ENCODE measurements around the gene SPATA2.

SPATA2 gene

DNA sequence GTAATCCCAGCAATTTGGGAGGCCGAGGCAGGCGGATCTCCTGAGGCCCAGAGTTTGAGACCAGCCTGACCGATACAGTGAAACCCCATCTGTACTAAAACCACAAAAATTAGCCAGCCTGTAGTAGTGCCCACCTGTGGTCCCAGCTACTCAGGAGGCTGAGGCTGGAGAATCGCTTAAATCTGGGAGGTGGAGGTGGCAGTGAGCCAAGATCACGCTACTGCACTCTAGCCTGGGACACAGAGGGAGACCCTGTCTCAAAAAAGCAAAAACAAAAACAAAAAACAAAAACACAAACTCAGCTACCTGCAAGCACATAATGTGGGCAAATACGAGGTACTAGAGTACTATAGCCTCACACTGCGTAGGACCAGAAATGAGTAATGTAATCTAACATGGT, 3.7 kb upstream of the SPATA2 start:
- H3K4me1 ChIP-seq (ENCODE audit: insufficient read depth, low read length) = peaks cover 19% of the 10 kb centered on the region
- no peak overlapping the region for H3K4me3 ChIP-seq (ENCODE audit: low read depth in 1 of 2, low read length in 2 of 2)
- TF ChIP-seq, protein P1, sequence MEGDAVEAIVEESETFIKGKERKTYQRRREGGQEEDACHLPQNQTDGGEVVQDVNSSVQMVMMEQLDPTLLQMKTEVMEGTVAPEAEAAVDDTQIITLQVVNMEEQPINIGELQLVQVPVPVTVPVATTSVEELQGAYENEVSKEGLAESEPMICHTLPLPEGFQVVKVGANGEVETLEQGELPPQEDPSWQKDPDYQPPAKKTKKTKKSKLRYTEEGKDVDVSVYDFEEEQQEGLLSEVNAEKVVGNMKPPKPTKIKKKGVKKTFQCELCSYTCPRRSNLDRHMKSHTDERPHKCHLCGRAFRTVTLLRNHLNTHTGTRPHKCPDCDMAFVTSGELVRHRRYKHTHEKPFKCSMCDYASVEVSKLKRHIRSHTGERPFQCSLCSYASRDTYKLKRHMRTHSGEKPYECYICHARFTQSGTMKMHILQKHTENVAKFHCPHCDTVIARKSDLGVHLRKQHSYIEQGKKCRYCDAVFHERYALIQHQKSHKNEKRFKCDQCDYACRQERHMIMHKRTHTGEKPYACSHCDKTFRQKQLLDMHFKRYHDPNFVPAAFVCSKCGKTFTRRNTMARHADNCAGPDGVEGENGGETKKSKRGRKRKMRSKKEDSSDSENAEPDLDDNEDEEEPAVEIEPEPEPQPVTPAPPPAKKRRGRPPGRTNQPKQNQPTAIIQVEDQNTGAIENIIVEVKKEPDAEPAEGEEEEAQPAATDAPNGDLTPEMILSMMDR (IDR thresholded peaks at IDR 0.05; ENCODE audit: borderline replicate concordance, extremely low read depth, low read length, poor library complexity, severe bottlenecking) = no peak
- TF ChIP-seq EZH2 (IDR thresholded peaks at IDR 0.05; ENCODE audit: borderline replicate concordance, low read depth, low read length, severe bottlenecking) = no peak
- H3K4me2 ChIP-seq (ENCODE audit: insufficient read depth, low read length) = no peak overlapping the region
- H3K9ac ChIP-seq (ENCODE audit: low read depth, low read length) = no peak overlapping the region
- ATAC-seq (ENCODE audit: insufficient read depth, low read depth) (no peak), DNase-seq (no peak)
- H3K79me2 ChIP-seq (ENCODE audit: insufficient read depth, low read length) = peaks cover 16% of the 10 kb centered on the region
- no peaks in the 10 kb centered on the region for H3K9me3 ChIP-seq (ENCODE audit: insufficient read depth, low read length, severe bottlenecking)
- H4K20me1 ChIP-seq (ENCODE audit: insufficient read depth, low read length) = peaks cover 9% of the 10 kb centered on the region
- H3K27ac ChIP-seq (ENCODE audit: low read length) = no peak overlapping the region
- H3K27me3 ChIP-seq (ENCODE audit: insufficient read depth, low read length, poor library complexity) = no peaks in the 10 kb centered on the region
- H2AFZ ChIP-seq (ENCODE audit: low read depth, low read length) = no peak overlapping the region
- H3K36me3 ChIP-seq (ENCODE audit: insufficient read depth, low read length) = no peaks in the 10 kb centered on the region; the same call in 1 of the 2 replicates

DNA sequence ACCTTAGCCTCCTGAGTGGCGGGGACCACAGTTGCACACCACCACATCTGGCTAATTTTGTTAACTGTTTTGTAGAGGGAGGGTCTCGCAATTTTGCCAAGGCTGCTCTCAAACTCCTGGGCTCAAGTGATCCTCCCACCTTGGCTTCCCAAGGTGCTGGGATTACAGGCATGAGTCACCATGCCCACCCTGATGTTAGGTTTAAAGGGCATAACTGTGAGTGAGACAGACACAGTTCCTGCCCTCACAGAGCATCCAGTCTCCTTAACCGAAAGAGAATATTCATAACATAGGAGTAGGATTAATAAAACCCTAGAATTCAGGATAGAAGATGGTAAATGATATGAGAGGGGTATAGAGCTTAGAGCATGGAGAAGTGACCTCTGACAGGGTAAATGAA, 3.1 kb upstream of the SPATA2 start:
- Histone ChIP-seq H3K9me3 (ENCODE audit: insufficient read depth, low read length, severe bottlenecking) (no peaks in the 10 kb centered on the region), H3K4me1 (ENCODE audit: insufficient read depth, low read length) (peaks cover 24% of the 10 kb centered on the region), H3K27ac (ENCODE audit: low read length) (no peak overlapping the region), H3K36me3 (ENCODE audit: insufficient read depth, low read length) (no peaks in the 10 kb centered on the region; the same call in 1 of the 2 replicates), H2AFZ (ENCODE audit: low read depth, low read length) (no peak overlapping the region), H3K79me2 (ENCODE audit: insufficient read depth, low read length) (peaks cover 22% of the 10 kb centered on the region), H4K20me1 (ENCODE audit: insufficient read depth, low read length) (peaks cover 11% of the 10 kb centered on the region), H3K27me3 (ENCODE audit: insufficient read depth, low read length, poor library complexity) (no peaks in the 10 kb centered on the region), H3K4me2 (ENCODE audit: insufficient read depth, low read length) (no peak overlapping the region), H3K9ac (ENCODE audit: low read depth, low read length) (no peak overlapping the region), H3K4me3 (ENCODE audit: low read depth in 1 of 2, low read length in 2 of 2) (no peak overlapping the region)
- DNase-seq (no peak), ATAC-seq (ENCODE audit: insufficient read depth, low read depth) (no peak)
- TF ChIP-seq EZH2 (IDR thresholded peaks at IDR 0.05; ENCODE audit: borderline replicate concordance, low read depth, low read length, severe bottlenecking) = no peak
- TF ChIP-seq, protein P1 (IDR thresholded peaks at IDR 0.05; ENCODE audit: borderline replicate concordance, extremely low read depth, low read length, poor library complexity, severe bottlenecking) = no peak

DNA sequence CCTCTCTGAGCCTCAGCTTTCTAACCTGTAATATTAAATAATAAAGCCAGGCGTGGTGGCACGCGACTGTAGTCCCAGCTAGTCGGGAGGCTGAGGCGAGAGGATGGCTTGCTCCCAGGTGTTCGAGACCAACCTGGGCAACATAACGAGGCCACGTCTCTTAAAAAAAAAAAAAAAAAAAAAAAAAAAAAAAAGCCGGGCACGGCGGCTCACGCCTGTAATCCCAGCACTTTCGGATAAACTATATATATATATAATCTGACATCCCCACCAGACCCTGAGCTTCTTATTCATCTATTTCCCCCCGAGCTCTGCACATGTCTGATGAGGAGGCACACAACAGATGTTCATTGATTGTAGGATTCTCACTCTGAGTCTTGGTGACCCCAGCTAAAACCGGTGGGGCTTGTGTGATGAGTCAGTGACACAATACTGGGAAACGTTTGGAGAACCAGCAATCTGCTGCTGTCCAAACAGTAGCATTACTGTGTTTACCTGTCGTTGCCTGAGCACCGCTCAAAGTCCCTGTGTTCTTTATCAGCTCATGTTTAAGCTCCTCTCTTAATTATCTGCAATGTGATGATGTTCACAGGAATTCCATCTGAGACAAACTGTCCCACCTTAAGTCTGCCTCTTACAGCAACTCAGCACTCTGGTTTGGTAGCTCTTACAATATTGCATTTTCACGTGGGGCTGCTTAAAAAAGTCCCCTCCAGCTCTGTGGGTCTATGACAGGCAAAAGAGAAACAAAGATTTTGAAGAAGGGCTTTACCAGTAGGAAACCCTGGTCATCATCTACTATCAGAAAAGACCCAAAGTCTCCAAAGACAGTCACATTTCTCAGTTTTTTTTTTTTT, 1.0 kb upstream of the SPATA2 start:
- no peak for DNase-seq
- no peaks in the 10 kb centered on the region for H3K9me3 ChIP-seq (ENCODE audit: insufficient read depth, low read length, severe bottlenecking)
- peaks cover 14% of the 10 kb centered on the region for H4K20me1 ChIP-seq (ENCODE audit: insufficient read depth, low read length)
- no peaks in the 10 kb centered on the region for H3K27me3 ChIP-seq (ENCODE audit: insufficient read depth, low read length, poor library complexity)
- TF ChIP-seq EZH2 (IDR thresholded peaks at IDR 0.05; ENCODE audit: borderline replicate concordance, low read depth, low read length, severe bottlenecking) = no peak
- TF ChIP-seq, protein P1 (IDR thresholded peaks at IDR 0.05; ENCODE audit: borderline replicate concordance, extremely low read depth, low read length, poor library complexity, severe bottlenecking) = no peak
- H3K36me3 ChIP-seq (ENCODE audit: insufficient read depth, low read length) = no peaks in the 10 kb centered on the region; the same call in 1 of the 2 replicates
- peak overlapping the region; percentile 68 for H3K9ac ChIP-seq (ENCODE audit: low read depth, low read length)
- H3K79me2 ChIP-seq (ENCODE audit: insufficient read depth, low read length) = peaks cover 42% of the 10 kb centered on the region
- H3K4me3 ChIP-seq (ENCODE audit: low read depth in 1 of 2, low read length in 2 of 2) = peak overlapping the region; percentile 98 to 99
- H3K4me1 ChIP-seq (ENCODE audit: insufficient read depth, low read length) = peaks cover 31% of the 10 kb centered on the region
- peak overlapping the region; percentile 95 for H3K4me2 ChIP-seq (ENCODE audit: insufficient read depth, low read length)
- peak overlapping the region; percentile 98 for H3K27ac ChIP-seq (ENCODE audit: low read length)
- ATAC-seq (ENCODE audit: insufficient read depth, low read depth) = no peak
- H2AFZ ChIP-seq (ENCODE audit: low read depth, low read length) = peak overlapping the region; percentile 100

Measured in DND-41 (cell line).